ENCODE measurements around the gene GAS2L2.
"Not testable (repeated sequence)": the region's sequence is repeated elsewhere in the genome, so short reads cannot be mapped to it uniquely, and the experiment has no call there.

The GAS2L2 gene

GRCh38 chr17:35773129-35773528, 20.1 kb upstream of the GAS2L2 start:
- no peak for DNase-seq (ENCODE audit: low read depth in 2 of 2)

GRCh38 chr17:35769895-35770486, 17.0 kb upstream of the GAS2L2 start:
- DNase-seq (ENCODE audit: low read depth in 2 of 2), result no peak

- no peak for DNase-seq (ENCODE audit: low read depth in 2 of 2)
Observed at GRCh38 chr17:35768797-35769196, 15.8 kb upstream of the GAS2L2 start.

GRCh38 chr17:35766903-35767510, 14.0 kb upstream of the GAS2L2 start:
- DNase-seq (ENCODE audit: low read depth in 2 of 2), result no peak

GRCh38 chr17:35766489-35766877, 13.4 kb upstream of the GAS2L2 start:
- no peak for DNase-seq (ENCODE audit: low read depth in 2 of 2)

GRCh38 chr17:35765756-35766488, 12.9 kb upstream of the GAS2L2 start:
- no peak for DNase-seq (ENCODE audit: low read depth in 2 of 2)

GRCh38 chr17:35765086-35765710, 12.2 kb upstream of the GAS2L2 start:
- DNase-seq (ENCODE audit: low read depth in 2 of 2), result no peak

- DNase-seq (ENCODE audit: low read depth in 2 of 2), result peak; percentile 88 to 92
Observed at GRCh38 chr17:35764123-35764991, 11.3 kb upstream of the GAS2L2 start.

- no peak for DNase-seq (ENCODE audit: low read depth in 2 of 2)
Observed at GRCh38 chr17:35763767-35764122, 10.7 kb upstream of the GAS2L2 start.

GRCh38 chr17:35761601-35762000, 8.6 kb upstream of the GAS2L2 start:
- no peak for DNase-seq (ENCODE audit: low read depth in 2 of 2)

- no peak for DNase-seq (ENCODE audit: low read depth in 2 of 2)
Observed at GRCh38 chr17:35760587-35760986, 7.5 kb upstream of the GAS2L2 start, which contains the start of gene C17orf50. Gene C17orf50, plus strand, starts transcription at chr17:35760887. Its CDS starts 55 bp downstream, at chr17:35760942.

- no peak for DNase-seq (ENCODE audit: low read depth in 2 of 2)
Observed at GRCh38 chr17:35757243-35757642, 4.2 kb upstream of the GAS2L2 start.

- DNase-seq (ENCODE audit: low read depth in 2 of 2), result no peak
Observed at GRCh38 chr17:35752471-35752870, 568 bp downstream of the GAS2L2 start.

- not testable (repeated sequence) for DNase-seq (ENCODE audit: low read depth in 2 of 2)
Observed at GRCh38 chr17:35751541-35751940, 1.5 kb downstream of the GAS2L2 start.

- no peak for DNase-seq (ENCODE audit: low read depth in 2 of 2)
Observed at GRCh38 chr17:35750526-35751395, 2.3 kb downstream of the GAS2L2 start.

- DNase-seq (ENCODE audit: low read depth in 2 of 2), result no peak
Observed at GRCh38 chr17:35749560-35750412, 3.3 kb downstream of the GAS2L2 start.

- no peak for DNase-seq (ENCODE audit: low read depth in 2 of 2)
Observed at GRCh38 chr17:35748979-35749378, 4.1 kb downstream of the GAS2L2 start.

- DNase-seq (ENCODE audit: low read depth in 2 of 2), result no peak
Observed at GRCh38 chr17:35748341-35748841, 4.6 kb downstream of the GAS2L2 start.

- DNase-seq (ENCODE audit: low read depth in 2 of 2), result peak; percentile 52 to 53
Observed at GRCh38 chr17:35747540-35748017, 5.5 kb downstream of the GAS2L2 start.
